ENCODE measurements around the gene MRPS14.
A peak's percentile ranks its signal among the peaks of the same experiment; 100 is the strongest.
"Not testable (repeated sequence)": the region's sequence is repeated elsewhere in the genome, so short reads cannot be mapped to it uniquely, and the experiment has no call there.

Gene MRPS14

GRCh38 chr1:175023043-175023921, at the start of gene MRPS14:
MRPS14 (minus strand) TSS chr1:175023425; CDS start chr1:175023408, 17 bp downstream.
- peak; percentile 88 for DNase-seq

- DNase-seq: peak; percentile 84
Observed at GRCh38 chr1:175072099-175072951, 49.1 kb upstream of the MRPS14 start.

- DNase-seq: no peak
Observed at GRCh38 chr1:175071276-175071943, 48.2 kb upstream of the MRPS14 start.

- no peak for DNase-seq
Observed at GRCh38 chr1:175070818-175071217, 47.6 kb upstream of the MRPS14 start.

GRCh38 chr1:175067362-175068106, 44.3 kb upstream of the MRPS14 start, which contains the start of gene TNN:
TNN (plus strand) TSS chr1:175067833; CDS start chr1:175077419, 9,586 bp downstream.
- DNase-seq: no peak

GRCh38 chr1:175062858-175063257, 39.6 kb upstream of the MRPS14 start:
- DNase-seq: no peak

GRCh38 chr1:175062339-175062738, 39.1 kb upstream of the MRPS14 start:
- no peak for DNase-seq

- no peak for DNase-seq
Observed at GRCh38 chr1:175054736-175055135, 31.5 kb upstream of the MRPS14 start.

GRCh38 chr1:175050992-175051391, 27.8 kb upstream of the MRPS14 start:
- no peak for DNase-seq

- DNase-seq: no peak
Observed at GRCh38 chr1:175045519-175045918, 22.3 kb upstream of the MRPS14 start.

GRCh38 chr1:175045097-175045496, 21.9 kb upstream of the MRPS14 start:
- no peak for DNase-seq

GRCh38 chr1:175044591-175044990, 21.4 kb upstream of the MRPS14 start:
- not testable (repeated sequence) for DNase-seq

GRCh38 chr1:175043824-175044223, 20.6 kb upstream of the MRPS14 start:
- DNase-seq: no peak

- DNase-seq: no peak
Observed at GRCh38 chr1:175042650-175043049, 19.4 kb upstream of the MRPS14 start.

- DNase-seq: no peak
Observed at GRCh38 chr1:175040324-175040879, 17.2 kb upstream of the MRPS14 start.

- DNase-seq: no peak
Observed at GRCh38 chr1:175037416-175037815, 14.2 kb upstream of the MRPS14 start.

GRCh38 chr1:175036476-175036875, 13.3 kb upstream of the MRPS14 start:
- no peak for DNase-seq

GRCh38 chr1:175035865-175036264, 12.6 kb upstream of the MRPS14 start:
- no peak for DNase-seq

GRCh38 chr1:175034775-175035174, 11.6 kb upstream of the MRPS14 start:
- no peak for DNase-seq

GRCh38 chr1:175033953-175034352, 10.7 kb upstream of the MRPS14 start:
- no peak for DNase-seq

- no peak for DNase-seq
Observed at GRCh38 chr1:175024773-175025172, 1.5 kb upstream of the MRPS14 start.

- DNase-seq: not testable (repeated sequence)
Observed at GRCh38 chr1:175023922-175024242, 657 bp upstream of the MRPS14 start.
